Endothelial cell of umbilical vein (primary cell): ENCODE measurements around the gene UVRAG. TPM values are rescaled to one million over a fixed set of nuclear protein-coding genes. Genes with fewer than 3 reads are reported as not detected.

Source experiments
- BruUV-seq: library from RNA; stranded (reverse); fragments of 400-500 nt; replicated peaks from 2 replicates; lab custom pipeline; 2021; lab: Mats Ljungman, UMichigan
- CTCF ChIA-PET: fragments of 300-600, 350-600 bp; sonication (Branson Sonifier 250); formaldehyde crosslinking; loops from one replicate; lab custom pipeline; 2021; ENCODE audit warnings: antibody characterized with exemption, inconsistent platforms; lab: Charles Lee
- POLR2A ChIA-PET: fragments of 300-600, 350-600 bp; sonication (Branson Sonifier 250); formaldehyde crosslinking; loops from one replicate; lab custom pipeline; 2021; ENCODE audit warnings: antibody characterized with exemption, inconsistent platforms; lab: Charles Lee
- DNase-seq: peaks from one replicate; pipeline ENCODE4 v3.0.0-alpha.2; 2011; ENCODE audit warnings: low read depth, low spot score
- FAIRE-seq: peaks from 2 replicates; lab custom pipeline; 2011; peaks lifted over from hg19 to GRCh38; lab: Jason Lieb, UNC
- H2AFZ ChIP-seq: 2 replicates; pipeline ENCODE4 v1.6.0; 2012; ENCODE audit warnings: low read depth, low read length, control low read depth, inconsistent platforms
- H3K27ac ChIP-seq: 2 replicates; pipeline ENCODE4 v1.5.1; 2011; ENCODE audit warnings: low read depth, mild to moderate bottlenecking, control low read depth, low read length, moderate library complexity; ENCODE audit not compliant: insufficient read depth
- H3K27me3 ChIP-seq, 2 experiments: 2 replicates each; pipeline versions ENCODE4 v1.6.0 to v1.6.1; 2011; ENCODE audit warnings: low read length in 2 of 2, mixed read lengths in 1 of 2; ENCODE audit not compliant: control insufficient read depth in 2 of 2, insufficient read depth in 2 of 2
- H3K36me3 ChIP-seq, 2 experiments: 2 replicates in 1 of 2; 3 replicates in 1 of 2; pipeline ENCODE4 v1.5.1; 2011; ENCODE audit warnings: low read length in 2 of 2, mild to moderate bottlenecking in 1 of 2, moderate library complexity in 1 of 2; ENCODE audit not compliant: control insufficient read depth in 2 of 2, insufficient read depth in 2 of 2; ENCODE audit errors: extremely low read depth in 1 of 2
- H3K4me1 ChIP-seq: 3 replicates; pipeline ENCODE4 v1.5.1; 2011; ENCODE audit warnings: mild to moderate bottlenecking, low read length; ENCODE audit not compliant: control insufficient read depth, insufficient read depth; ENCODE audit errors: extremely low read depth
- H3K4me2 ChIP-seq: 2 replicates; pipeline ENCODE4 v1.6.1; 2011; ENCODE audit warnings: low read length, control low read depth, mixed read lengths; ENCODE audit not compliant: insufficient read depth
- H3K4me3 ChIP-seq, 3 experiments: fragments of 200-600 bp in 1 of 3; sonication (generic), shearing (Covaris generic) in 1 of 3; replicated peaks in 1 of 3; 2 replicates each; pipeline ENCODE4 v1.5.1; 2011 to 2016; ENCODE audit warnings: control low read depth in 3 of 3, low read length in 3 of 3, mild to moderate bottlenecking in 2 of 3, inconsistent platforms in 1 of 3, low read depth in 1 of 3, moderate library complexity in 1 of 3; ENCODE audit not compliant: insufficient read depth in 1 of 3
- H3K79me2 ChIP-seq: 2 replicates; pipeline ENCODE4 v1.6.0; 2012; ENCODE audit warnings: low read length, inconsistent platforms; ENCODE audit not compliant: control insufficient read depth, insufficient read depth
- H3K9ac ChIP-seq: replicated peaks from 2 replicates; pipeline ENCODE3; 2011; ENCODE audit warnings: low read length, control low read depth; ENCODE audit not compliant: insufficient read depth; ENCODE audit errors: extremely low read depth
- H3K9me1 ChIP-seq: replicated peaks from 3 replicates; pipeline ENCODE4 v1.6.0; 2011; ENCODE audit warnings: mild to moderate bottlenecking, low read length; ENCODE audit not compliant: control insufficient read depth, insufficient read depth; ENCODE audit errors: extremely low read depth
- H3K9me3 ChIP-seq: replicated peaks from 2 replicates; pipeline ENCODE4 v1.5.1; 2012; ENCODE audit warnings: low read length, inconsistent platforms; ENCODE audit not compliant: control insufficient read depth, insufficient read depth
- H4K20me1 ChIP-seq: replicated peaks from 2 replicates; pipeline ENCODE3; 2011; ENCODE audit warnings: mild to moderate bottlenecking, low read length; ENCODE audit not compliant: control insufficient read depth, insufficient read depth; ENCODE audit errors: extremely low read depth
- CTCF ChIP-seq, 2 donors: IDR thresholded peaks; 1 replicate in 1 of 2; 2 replicates in 1 of 2; pipeline ENCODE4 v1.5.1; 2011; ENCODE audit warnings: low read length in 2 of 2, mild to moderate bottlenecking in 2 of 2, moderate library complexity in 2 of 2, control low read depth in 1 of 2, inconsistent platforms in 1 of 2, low read depth in 1 of 2; ENCODE audit not compliant: insufficient read depth in 1 of 2; ENCODE audit errors: extremely low read depth in 1 of 2
- EZH2 ChIP-seq: IDR thresholded peaks from 2 replicates; pipeline ENCODE4 v1.6.1; 2012; ENCODE audit warnings: borderline replicate concordance, low read depth, mild to moderate bottlenecking, moderate library complexity, low read length, inconsistent platforms; ENCODE audit not compliant: severe bottlenecking
- FOS ChIP-seq: IDR thresholded peaks from 2 replicates; pipeline ENCODE4 v1.6.1; 2011; ENCODE audit warnings: mild to moderate bottlenecking, low read length, moderate library complexity, borderline replicate concordance; ENCODE audit not compliant: insufficient read depth
- GATA2 ChIP-seq: IDR thresholded peaks from 2 replicates; pipeline ENCODE4 v1.7.0; 2011; ENCODE audit warnings: low read depth, mild to moderate bottlenecking, moderate library complexity, mixed read lengths, low read length; ENCODE audit not compliant: insufficient read length, insufficient read depth
- JUN ChIP-seq: IDR thresholded peaks from 2 replicates; pipeline ENCODE4 v1.6.1; 2011; ENCODE audit warnings: borderline replicate concordance, low read depth; ENCODE audit not compliant: insufficient read length, insufficient read depth
- MAX ChIP-seq: IDR thresholded peaks from 2 replicates; pipeline ENCODE4 v1.6.1; 2011; ENCODE audit not compliant: insufficient read depth, insufficient read length
- MYC ChIP-seq: IDR thresholded peaks from one replicate; pipeline ENCODE4 v1.6.1; 2011; ENCODE audit warnings: mild to moderate bottlenecking, low read depth, low read length
- POLR2A ChIP-seq: IDR thresholded peaks from 2 replicates; pipeline ENCODE4 v1.6.1; 2012; ENCODE audit warnings: low read depth, mild to moderate bottlenecking, control low read depth, low read length
- POLR2AphosphoS5 ChIP-seq: IDR thresholded peaks from 2 replicates; pipeline ENCODE4 v1.6.1; 2012; ENCODE audit warnings: low read depth, mild to moderate bottlenecking, control low read depth, low read length, moderate library complexity; ENCODE audit not compliant: insufficient read depth
- dilution Hi-C: fragments of 300-500 bp; cut with MboI; formaldehyde crosslinking; loops from one replicate; pipeline ENCODE4 v1.15.0; 2019; ENCODE audit warnings: low sequenced_read_pairs; ENCODE audit not compliant: extremely low pct_ligation_motif_present
- intact Hi-C: fragments of 100-400 bp; cut with micrococcal nuclease; formaldehyde crosslinking; loops from one replicate; pipeline ENCODE4 v1.10.0; 2022
- polyA plus RNA-seq, 4 experiments: library from polyadenylated mRNA; depleted of rRNA in 3 of 4; stranded (reverse) in 3 of 4; unstranded in 1 of 4; fragments of >200 nt; gene quantifications; 2 replicates each; pipeline versions ENCODE4 v1.2.1 to v1.2.3, GENCODE V29; 2011 to 2012; ENCODE audit warnings: missing spikeins in 1 of 4
- total RNA-seq: library from RNA; stranded (reverse); gene quantifications from 2 replicates; pipeline ENCODE4 v1.2.3, GENCODE V29; 2021

UVRAG gene
- total and polyA plus RNA-seq, 2 donors (not counting 3 experiments of a cell fraction or from before 2014, with no cell fraction given): 21.2 to 65.6 TPM

- POLR2A ChIA-PET: no interaction called here
- CTCF ChIA-PET: no interaction called here
- no TSS peak for BruUV-seq
- Histone ChIP-seq H3K4me1 (no peaks in the 10 kb centered on the region), H3K9me1 (no peaks in the 10 kb centered on the region), H3K79me2 (peaks cover 4% of the 10 kb centered on the region), H3K27me3 (no peaks in the 10 kb centered on the region), H3K4me3 (no peak overlapping the region), H3K36me3 (peaks cover 0 to 3% of the 10 kb centered on the region in 2 experiments), H3K9me3 (no peaks in the 10 kb centered on the region), H3K9ac (no peak overlapping the region), H4K20me1 (no peaks in the 10 kb centered on the region), H3K4me2 (no peak overlapping the region), H2AFZ (no peak overlapping the region), H3K27ac (no peak overlapping the region)
- dilution Hi-C loops: no loop called here
- FAIRE-seq (no peak), DNase-seq (no peak)
- TF ChIP-seq GATA2: no peak
- TF ChIP-seq POLR2AphosphoS5: no peak
- no peak for TF ChIP-seq FOS
- TF ChIP-seq MAX: no peak
- TF ChIP-seq EZH2: no peak
- no peak for TF ChIP-seq MYC
- TF ChIP-seq POLR2A: no peak
- no peak for TF ChIP-seq CTCF (IDR thresholded peaks at IDR 0.05; ENCODE audit: extremely low read depth in 1 of 2, insufficient read depth in 1 of 2, low read depth in 1 of 2, low read length in 2 of 2)
- no peak for TF ChIP-seq JUN
- intact Hi-C loops: no loop called here
These were observed 275.8 kb downstream of the UVRAG start for GRCh38 chr11:76090821-76091220.
